H1 (cell line): ENCODE results near the gene PYGB. TPM values are rescaled to one million over a fixed set of nuclear protein-coding genes. Genes with fewer than 3 reads are reported as not detected.

ENCODE experiments used
- CTCF ChIA-PET: fragments of 300-600 bp; sonication (Branson Sonifier 250); formaldehyde crosslinking; loops from one replicate; lab custom pipeline; 2021; ENCODE audit not compliant: partially characterized antibody; lab: Charles Lee
- POLR2A ChIA-PET: fragments of 300-600 bp; sonication (Branson Sonifier 250); formaldehyde crosslinking; loops from one replicate; lab custom pipeline; 2021; ENCODE audit warnings: inconsistent platforms; ENCODE audit not compliant: partially characterized antibody; lab: Charles Lee
- DNase-seq, 2 experiments: peaks; one replicate each; pipeline versions ENCODE4 v3.0.0 to v3.0.0-alpha.2; 2010 to 2022; ENCODE audit warnings: low spot score in 2 of 2, low read depth in 1 of 2, mixed read lengths in 1 of 2
- FAIRE-seq: peaks from 2 replicates; lab custom pipeline; 2011; peaks lifted over from hg19 to GRCh38; lab: Jason Lieb, UNC
- H2AFZ ChIP-seq: 2 replicates; pipeline ENCODE4 v1.8.1; 2012; ENCODE audit warnings: low read length, inconsistent platforms
- H2AK5ac ChIP-seq: 2 replicates; pipeline ENCODE4 v1.6.1; 2013; ENCODE audit warnings: low read depth, low read length
- H2BK120ac ChIP-seq: replicated peaks from 2 replicates; pipeline ENCODE3; 2013; ENCODE audit warnings: low read depth, low read length, inconsistent platforms
- H2BK12ac ChIP-seq: 2 replicates; pipeline ENCODE4 v1.6.1; 2013; ENCODE audit warnings: low read depth, low read length
- H2BK15ac ChIP-seq: 2 replicates; pipeline ENCODE4 v1.6.1; 2013; ENCODE audit warnings: low read length
- H2BK20ac ChIP-seq: 2 replicates; pipeline ENCODE4 v1.6.1; 2013; ENCODE audit warnings: low read length
- H2BK5ac ChIP-seq: 2 replicates; pipeline ENCODE4 v1.6.1; 2013; ENCODE audit warnings: low read depth, low read length
- H3K14ac ChIP-seq: 2 replicates; pipeline ENCODE4 v1.6.1; 2013; ENCODE audit warnings: inconsistent platforms; ENCODE audit not compliant: insufficient read length
- H3K18ac ChIP-seq: 2 replicates; pipeline ENCODE4 v1.6.1; 2013; ENCODE audit warnings: low read length; ENCODE audit errors: extremely low read depth
- H3K23ac ChIP-seq: 2 replicates; pipeline ENCODE4 v1.6.1; 2013; ENCODE audit warnings: inconsistent platforms; ENCODE audit not compliant: insufficient read length
- H3K23me2 ChIP-seq: 2 replicates; pipeline ENCODE4 v1.6.1; 2013; ENCODE audit warnings: low read depth, low read length
- H3K27ac ChIP-seq: 2 replicates; pipeline ENCODE4 v1.6.1; 2011; ENCODE audit warnings: low read depth, low read length, inconsistent platforms
- H3K27me3 ChIP-seq, 4 experiments: replicated peaks in 1 of 4; 1 replicate in 1 of 4; 2 replicates in 3 of 4; pipeline versions ENCODE4 v1.6.1 to v1.8.1; 2011 to 2013; ENCODE audit warnings: low read length in 3 of 4, mild to moderate bottlenecking in 3 of 4, inconsistent platforms in 2 of 4, mixed read lengths in 2 of 4, moderate library complexity in 1 of 4; ENCODE audit not compliant: control insufficient read depth in 3 of 4, insufficient read depth in 3 of 4; ENCODE audit errors: extremely low read depth in 1 of 4
- H3K36me3 ChIP-seq, 4 experiments: 2 replicates each; pipeline versions ENCODE4 v1.6.1 to v1.8.1; 2011 to 2013; ENCODE audit warnings: mild to moderate bottlenecking in 4 of 4, low read length in 3 of 4, moderate library complexity in 2 of 4, control low read depth in 1 of 4, inconsistent platforms in 1 of 4; ENCODE audit not compliant: insufficient read depth in 4 of 4, control insufficient read depth in 2 of 4
- H3K4ac ChIP-seq: replicated peaks from 2 replicates; pipeline ENCODE3; 2013; ENCODE audit warnings: low read length, low read depth, mixed read lengths, inconsistent platforms; ENCODE audit not compliant: insufficient read length
- H3K4me1 ChIP-seq, 4 experiments: replicated peaks in 1 of 4; 1 replicate in 1 of 4; 2 replicates in 3 of 4; pipeline versions ENCODE4 v1.6.1 to v1.8.1; 2011 to 2013; ENCODE audit warnings: low read length in 3 of 4, inconsistent platforms in 2 of 4, mixed read lengths in 1 of 4; ENCODE audit not compliant: insufficient read depth in 4 of 4, control insufficient read depth in 3 of 4
- H3K4me2 ChIP-seq, 2 experiments: 2 replicates each; pipeline versions ENCODE4 v1.6.1 to v1.8.1; 2011 to 2013; ENCODE audit warnings: low read depth in 2 of 2, low read length in 2 of 2, control low read depth in 1 of 2, inconsistent platforms in 1 of 2, mild to moderate bottlenecking in 1 of 2; ENCODE audit not compliant: insufficient read depth in 1 of 2
- H3K4me3 ChIP-seq, 4 experiments: fragments of 200-600, 300-600 bp in 1 of 4; sonication (generic), shearing (Covaris generic), sonication (Bioruptor Twin) in 1 of 4; 2 replicates each; pipeline versions ENCODE4 v1.5.1 to v1.8.1; 2011 to 2016; ENCODE audit warnings: low read length in 4 of 4, low read depth in 3 of 4, control low read depth in 2 of 4, inconsistent platforms in 2 of 4, mild to moderate bottlenecking in 2 of 4, mixed read lengths in 1 of 4, moderate library complexity in 1 of 4; ENCODE audit not compliant: insufficient read depth in 2 of 4; ENCODE audit errors: extremely low read depth in 1 of 4
- H3K56ac ChIP-seq: replicated peaks from 2 replicates; pipeline ENCODE3; 2013; ENCODE audit warnings: low read depth, mild to moderate bottlenecking, mixed read lengths, low read length, inconsistent platforms; ENCODE audit not compliant: insufficient read length
- H3K79me1 ChIP-seq: 2 replicates; pipeline ENCODE4 v1.6.1; 2013; ENCODE audit warnings: low read depth, low read length, control low read depth
- H3K79me2 ChIP-seq, 2 experiments: 2 replicates each; pipeline versions ENCODE4 v1.6.1 to v1.8.1; 2012 to 2013; ENCODE audit warnings: low read length in 2 of 2, mild to moderate bottlenecking in 2 of 2, inconsistent platforms in 1 of 2; ENCODE audit not compliant: insufficient read depth in 2 of 2, control insufficient read depth in 1 of 2
- H3K9ac ChIP-seq, 4 experiments: replicated peaks in 1 of 4; 1 replicate in 1 of 4; 2 replicates in 3 of 4; pipeline versions ENCODE4 v1.6.1 to v1.8.1; 2011 to 2013; ENCODE audit warnings: low read depth in 3 of 4, low read length in 3 of 4, control low read depth in 2 of 4, mild to moderate bottlenecking in 2 of 4, moderate library complexity in 2 of 4, inconsistent platforms in 1 of 4; ENCODE audit errors: extremely low read depth in 1 of 4
- H3K9me3 ChIP-seq, 2 experiments: 2 replicates each; pipeline versions ENCODE4 v1.6.1 to v1.8.1; 2012 to 2013; ENCODE audit warnings: mild to moderate bottlenecking in 2 of 2, moderate library complexity in 2 of 2, control low read depth in 1 of 2, inconsistent platforms in 1 of 2, low read depth in 1 of 2, low read length in 1 of 2, mixed read lengths in 1 of 2; ENCODE audit not compliant: insufficient read depth in 2 of 2
- H4K20me1 ChIP-seq, 2 experiments: replicated peaks in 1 of 2; 2 replicates each; pipeline versions ENCODE3 to v1.8.1; 2011 to 2013; ENCODE audit warnings: inconsistent platforms in 2 of 2, low read length in 2 of 2, mild to moderate bottlenecking in 1 of 2; ENCODE audit not compliant: insufficient read depth in 2 of 2, control insufficient read depth in 1 of 2
- H4K5ac ChIP-seq: 2 replicates; pipeline ENCODE4 v1.6.1; 2013; ENCODE audit warnings: low read length, low read depth, mixed read lengths, inconsistent platforms; ENCODE audit not compliant: insufficient read length
- H4K8ac ChIP-seq: 2 replicates; pipeline ENCODE4 v1.8.0; 2013; ENCODE audit warnings: mild to moderate bottlenecking, moderate library complexity, low read length, inconsistent platforms; ENCODE audit not compliant: insufficient read depth; ENCODE audit errors: extremely low read depth
- H4K91ac ChIP-seq: replicated peaks from 2 replicates; pipeline ENCODE3; 2013; ENCODE audit warnings: low read length, mixed read lengths, inconsistent platforms; ENCODE audit not compliant: insufficient read length
- EZH2 ChIP-seq: fragments of 200-600 bp; sonication (generic); IDR thresholded peaks from 2 replicates; pipeline ENCODE4 v1.7.1; 2012; ENCODE audit warnings: low read depth, mild to moderate bottlenecking, moderate library complexity, low read length, inconsistent platforms; ENCODE audit not compliant: severe bottlenecking
- JUND ChIP-seq: IDR thresholded peaks from 2 replicates; pipeline ENCODE4 v1.6.1; 2011; ENCODE audit warnings: mild to moderate bottlenecking, improper control_type of control experiment, low read length
- TAF1 ChIP-seq: IDR thresholded peaks from 2 replicates; pipeline ENCODE4 v1.6.1; 2011; ENCODE audit warnings: mild to moderate bottlenecking, low read depth, low read length
- WGBS, 2 experiments: shearing (Covaris generic) in 1 of 2; methylation state at CpG; one replicate each; pipeline versions ENCODE4 v1.1.6 to v1.1.7; 2013 to 2015; ENCODE audit warnings: low lambda C conversion rate in 2 of 2, mixed read lengths in 2 of 2, inconsistent platforms in 1 of 2, low coverage in 1 of 2, missing lambda C conversion rate in 1 of 2; ENCODE audit not compliant: insufficient replicate concordance in 2 of 2, insufficient coverage in 1 of 2, insufficient read length in 1 of 2; ENCODE audit errors: extremely low coverage in 1 of 2, missing lambda C conversion rate in 1 of 2; 5-methylcytosine and 5-hydroxymethylcytosine counted together
- polyA plus RNA-seq, 7 experiments: library from polyadenylated mRNA; depleted of rRNA in 3 of 7; stranded (reverse) in 5 of 7; unstranded in 2 of 7; fragments of >200 nt in 5 of 7; fragments of 200-250 nt in 2 of 7; gene quantifications; 1 replicate in 5 of 7; 2 replicates in 1 of 7; 4 replicates in 1 of 7; pipeline versions ENCODE4 v1.2.1 to v1.2.3, GENCODE V29; 2011 to 2013; ENCODE audit warnings: missing spikeins in 2 of 7, mixed read lengths in 2 of 7
- total RNA-seq: library from RNA; stranded (reverse); fragmentation: NEBNext Ultra II Directional; extraction: Animal tissue kit (Norgen Biotek cat#: 25700); gene quantifications from 2 replicates; pipeline ENCODE4 v1.2.1, GENCODE V29; 2021
- TF ChIP-seq, protein P1 (sequence below), 3 experiments: IDR thresholded peaks; 1 replicate in 2 of 3; 2 replicates in 1 of 3; pipeline versions ENCODE4 v1.5.1 to v1.6.1; 2011; ENCODE audit warnings: low read length in 3 of 3, mild to moderate bottlenecking in 3 of 3, inconsistent platforms in 2 of 3, low read depth in 1 of 3, moderate library complexity in 1 of 3; ENCODE audit not compliant: insufficient read depth in 1 of 3; ENCODE audit errors: control extremely low read depth in 1 of 3

The PYGB gene
- total and polyA plus RNA-seq, 2 of the 8 experiments (the other 6 are each of a cell fraction or from before 2014, with no cell fraction given): 26.6 to 56.0 TPM

DNA sequence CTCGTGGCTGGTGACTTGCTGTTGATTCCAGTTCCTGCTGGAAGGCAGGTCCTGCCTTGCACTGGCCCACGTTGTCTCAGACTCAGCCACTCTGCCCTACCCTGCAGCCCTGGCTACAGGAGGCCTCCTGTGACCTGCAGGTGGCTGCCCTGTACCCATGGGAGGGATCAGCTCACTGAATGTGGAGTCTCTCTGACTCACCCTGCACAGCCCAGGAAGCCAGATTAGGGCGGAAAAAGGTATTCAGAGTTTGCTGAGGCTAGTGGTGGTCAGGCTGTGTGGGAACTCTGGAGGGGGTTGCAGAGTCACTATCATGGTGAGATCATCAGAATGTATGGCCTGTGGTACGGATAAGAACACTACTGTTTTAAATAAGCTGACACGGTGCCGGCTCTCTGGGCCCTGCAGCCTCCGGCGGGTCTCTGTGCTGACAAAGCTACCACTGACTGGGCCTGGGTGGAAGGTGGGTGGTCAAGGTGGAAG is 24.7 kb upstream of the PYGB start:
- FAIRE-seq (no peak), DNase-seq (peak in 1 of 2 experiments; percentile 36)
- 0 out of 2 replicates have a peak overlapping the region, but pooled peaks have one; percentile 68 for H2BK12ac ChIP-seq
- H3K79me1 ChIP-seq: no peaks in the 10 kb centered on the region
- H2BK5ac ChIP-seq: peak overlapping the region; percentile 44
- POLR2A ChIA-PET: no interaction called here
- H3K4ac ChIP-seq: no peak overlapping the region
- no peaks in the 10 kb centered on the region; a peak in 1 of 8 replicates for H3K36me3 ChIP-seq
- TF ChIP-seq TAF1 (0 out of 2 replicates have a peak, but pooled peaks have one; percentile 23), EZH2 (no peak), JUND (peak; percentile 50; the same call in 1 of the 2 replicates)
- TF ChIP-seq, protein P1, sequence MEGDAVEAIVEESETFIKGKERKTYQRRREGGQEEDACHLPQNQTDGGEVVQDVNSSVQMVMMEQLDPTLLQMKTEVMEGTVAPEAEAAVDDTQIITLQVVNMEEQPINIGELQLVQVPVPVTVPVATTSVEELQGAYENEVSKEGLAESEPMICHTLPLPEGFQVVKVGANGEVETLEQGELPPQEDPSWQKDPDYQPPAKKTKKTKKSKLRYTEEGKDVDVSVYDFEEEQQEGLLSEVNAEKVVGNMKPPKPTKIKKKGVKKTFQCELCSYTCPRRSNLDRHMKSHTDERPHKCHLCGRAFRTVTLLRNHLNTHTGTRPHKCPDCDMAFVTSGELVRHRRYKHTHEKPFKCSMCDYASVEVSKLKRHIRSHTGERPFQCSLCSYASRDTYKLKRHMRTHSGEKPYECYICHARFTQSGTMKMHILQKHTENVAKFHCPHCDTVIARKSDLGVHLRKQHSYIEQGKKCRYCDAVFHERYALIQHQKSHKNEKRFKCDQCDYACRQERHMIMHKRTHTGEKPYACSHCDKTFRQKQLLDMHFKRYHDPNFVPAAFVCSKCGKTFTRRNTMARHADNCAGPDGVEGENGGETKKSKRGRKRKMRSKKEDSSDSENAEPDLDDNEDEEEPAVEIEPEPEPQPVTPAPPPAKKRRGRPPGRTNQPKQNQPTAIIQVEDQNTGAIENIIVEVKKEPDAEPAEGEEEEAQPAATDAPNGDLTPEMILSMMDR (IDR thresholded peaks at IDR 0.05; ENCODE audit: control extremely low read depth in 1 of 3, insufficient read depth in 1 of 3, low read depth in 1 of 3, low read length in 3 of 3): peak in 1 of 3 experiments; percentile 7; a peak in 1 of 4 replicates
- H2BK15ac ChIP-seq: 0 out of 2 replicates have a peak overlapping the region, but pooled peaks have one; percentile 72
- H3K27me3 ChIP-seq: no peaks in the 10 kb centered on the region
- no peak overlapping the region for H3K56ac ChIP-seq
- H2AK5ac ChIP-seq: 0 out of 2 replicates have a peak overlapping the region, but pooled peaks have one; percentile 88
- H3K14ac ChIP-seq: no peak overlapping the region
- 81% methylated on average over 8 of the region's 8 CpGs; no CpG with 5 or more reads in 1 of the 2 experiments for WGBS, 2 experiments
- H4K20me1 ChIP-seq: peaks cover 2 to 7% of the 10 kb centered on the region in 2 experiments
- no peak overlapping the region for H4K5ac ChIP-seq
- H3K4me3 ChIP-seq: no peak overlapping the region
- H3K23ac ChIP-seq: no peak overlapping the region
- no peak overlapping the region for H2BK20ac ChIP-seq
- no peak overlapping the region; the same call in 1 of the 2 replicates for H4K8ac ChIP-seq
- H2AFZ ChIP-seq: no peak overlapping the region
- H4K91ac ChIP-seq: no peak overlapping the region
- peaks cover 0 to 5% (median 2%) of the 10 kb centered on the region in 4 experiments; a peak in 2 of 7 replicates for H3K4me1 ChIP-seq
- peak overlapping the region in 1 of 2 experiments; percentile 25; a peak in 2 of 4 replicates for H3K4me2 ChIP-seq
- no peak overlapping the region; a peak in 1 of 7 replicates for H3K9ac ChIP-seq
- H3K27ac ChIP-seq: peak overlapping the region; percentile 38; the same call in 1 of the 2 replicates
- H3K18ac ChIP-seq: no peak overlapping the region; the same call in 1 of the 2 replicates
- CTCF ChIA-PET: interaction anchor here (0.9 to 5.3 kb wide), 6 partner anchors 10 to 45 kb away, joined by 3 to 24 read pairs (median 4); partner anchors contain the start of gene PYGB
- H3K23me2 ChIP-seq: no peaks in the 10 kb centered on the region
- H3K9me3 ChIP-seq: no peaks in the 10 kb centered on the region
- no peak overlapping the region for H2BK120ac ChIP-seq
- H3K79me2 ChIP-seq: no peaks in the 10 kb centered on the region
